ENCODE results near the gene MPZL1.
A peak's percentile ranks its signal among the peaks of the same experiment; 100 is the strongest.
"Not testable (repeated sequence)": the region's sequence is repeated elsewhere in the genome, so short reads cannot be mapped to it uniquely, and the experiment has no call there.

The MPZL1 gene

DNA sequence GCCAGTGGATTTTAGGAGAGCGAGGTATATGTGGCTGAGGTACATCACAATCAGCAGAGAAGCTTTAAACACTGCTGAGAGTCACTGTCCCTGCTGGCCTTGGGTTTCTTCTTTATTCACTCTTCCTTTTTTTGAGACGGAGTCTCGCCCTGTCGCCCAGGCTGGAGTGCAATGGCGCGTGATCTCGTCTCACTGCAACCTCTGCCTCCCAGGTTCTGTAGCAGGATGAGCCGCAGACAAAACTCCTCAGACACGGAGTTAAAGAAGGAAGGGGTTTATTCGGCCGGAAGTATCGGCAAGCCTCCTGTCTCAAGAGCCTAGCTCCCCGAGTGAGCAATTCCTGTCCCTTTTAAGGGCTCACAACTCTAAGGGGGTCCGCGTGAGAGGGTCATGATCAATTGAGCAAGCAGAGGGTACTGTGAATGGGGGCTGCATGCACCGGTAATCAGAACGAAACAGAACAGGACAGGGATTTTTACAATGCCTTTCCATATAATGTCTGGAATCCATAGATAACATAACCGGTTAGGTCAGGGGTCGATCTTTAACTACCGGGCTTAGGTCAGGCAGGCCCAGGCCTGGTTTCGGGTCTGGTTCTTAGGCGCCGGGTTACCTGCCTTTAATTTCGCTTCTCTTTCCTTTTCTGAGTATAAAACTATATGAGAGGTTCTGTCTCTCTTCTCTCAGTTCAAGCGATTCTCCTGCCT, 1.9 kb upstream of the MPZL1 start:
- DNase-seq, result not testable (repeated sequence)

DNA sequence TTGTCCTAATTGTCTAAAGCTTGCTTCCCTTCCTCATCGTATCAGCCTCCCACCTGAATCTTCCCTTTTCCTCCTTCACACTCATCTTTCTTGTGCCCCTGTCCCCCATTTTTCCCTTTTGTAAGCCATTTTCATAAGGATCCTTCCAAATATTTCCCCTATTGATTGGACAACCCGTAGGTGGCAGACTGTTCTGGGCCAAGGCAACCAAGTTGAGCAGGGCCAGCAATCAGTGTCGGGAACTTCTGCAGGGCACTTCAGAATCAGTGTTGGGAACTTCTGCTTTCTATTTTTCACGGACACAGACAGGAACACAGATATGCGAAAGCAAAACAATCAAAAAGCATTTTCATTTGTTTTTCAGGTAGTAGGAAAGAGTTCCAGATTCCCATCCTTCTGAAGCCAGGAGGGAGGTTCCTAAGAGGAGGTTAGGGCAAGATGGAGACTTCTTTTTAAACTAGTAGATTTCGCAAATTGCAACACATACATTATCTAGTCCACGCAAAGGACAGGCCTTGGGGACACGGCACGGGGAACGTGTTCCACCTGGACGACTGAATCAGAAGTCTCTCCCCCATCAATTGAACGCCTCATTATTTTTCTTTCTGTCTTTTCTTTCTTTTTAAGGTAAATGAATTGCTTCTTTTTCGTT, 691 bp upstream of the MPZL1 start:
- no peak for DNase-seq

DNA sequence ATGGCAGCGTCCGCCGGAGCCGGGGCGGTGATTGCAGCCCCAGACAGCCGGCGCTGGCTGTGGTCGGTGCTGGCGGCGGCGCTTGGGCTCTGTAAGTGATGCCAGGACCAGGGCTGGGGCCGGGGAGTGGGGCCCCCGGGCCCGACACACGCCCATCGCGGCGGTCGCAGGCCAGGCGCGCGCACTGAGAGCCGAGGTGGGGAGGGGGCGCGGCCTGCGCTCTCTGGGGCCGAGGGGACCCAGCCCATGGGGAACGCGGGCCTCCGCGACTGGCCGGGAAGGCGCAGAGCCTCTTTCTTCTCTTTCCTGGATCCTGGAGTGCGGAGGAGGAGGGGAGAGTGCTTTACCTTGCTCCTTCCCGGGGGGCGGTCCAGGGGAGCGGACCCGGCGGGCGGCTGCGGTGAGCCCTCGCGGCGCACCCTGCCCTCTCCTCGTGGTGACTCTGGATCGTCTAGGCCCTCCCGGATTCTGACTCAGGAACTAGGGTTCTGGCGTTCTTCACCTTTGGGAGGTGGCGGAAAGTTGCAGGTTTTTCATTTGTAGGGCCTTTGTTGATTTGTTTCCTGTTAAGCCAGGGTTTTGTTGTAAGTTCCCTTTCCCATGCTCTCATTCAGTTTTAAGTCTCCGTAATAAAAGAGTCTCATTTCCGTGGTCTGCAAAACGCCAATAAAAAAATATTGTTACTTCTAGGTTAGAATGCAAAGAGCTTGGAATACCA, 529 bp downstream of the MPZL1 start:
- peak; percentile 48 for DNase-seq

DNA sequence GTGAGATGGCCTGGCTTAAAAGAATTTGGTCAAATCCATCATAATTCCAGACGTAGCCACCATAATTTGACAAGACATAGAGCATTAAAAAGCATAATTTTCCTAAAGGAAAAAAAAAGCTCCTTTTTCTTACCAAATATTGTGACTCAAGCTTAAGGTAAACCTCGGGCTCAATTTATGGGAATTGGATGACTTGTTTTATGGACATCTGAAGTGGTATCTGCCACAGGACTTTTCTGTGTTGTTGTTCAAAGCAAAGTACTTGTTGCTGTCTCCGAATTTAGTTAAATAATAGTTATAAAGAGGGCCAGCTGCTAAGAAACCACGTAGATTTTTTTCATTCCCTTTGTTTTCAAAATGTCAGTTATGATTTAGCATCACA, 1.1 kb downstream of the MPZL1 start:
- no peak for DNase-seq

DNA sequence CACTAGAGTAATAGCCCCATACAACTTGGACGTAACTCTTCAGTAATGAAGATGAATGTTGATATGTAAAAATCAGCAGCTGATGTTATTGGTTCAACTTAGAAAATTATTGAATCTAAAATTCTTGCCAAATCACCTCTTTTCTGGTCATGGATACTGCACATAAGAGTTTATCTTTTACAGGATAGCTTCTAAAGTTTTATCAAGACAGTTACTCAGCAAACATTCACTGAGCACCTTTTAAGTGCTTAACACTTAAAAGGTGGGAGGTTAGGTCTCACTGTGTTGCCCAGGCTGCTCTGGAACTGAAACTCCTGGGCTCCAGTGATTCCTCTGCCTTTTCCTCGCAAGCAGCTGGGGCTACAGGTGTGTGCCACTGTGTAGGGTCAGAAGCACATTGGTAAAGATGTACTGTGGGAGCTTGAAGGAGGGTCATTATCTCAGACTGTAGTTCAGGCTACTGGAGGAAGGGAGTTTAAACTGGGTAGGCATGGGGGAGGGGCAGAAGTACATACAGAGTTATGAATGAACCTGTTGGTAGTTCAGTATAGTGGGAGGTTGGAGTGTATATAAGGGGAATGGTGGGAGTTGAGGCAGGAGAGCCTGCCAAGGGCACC, 2.0 kb downstream of the MPZL1 start:
- DNase-seq, result no peak

DNA sequence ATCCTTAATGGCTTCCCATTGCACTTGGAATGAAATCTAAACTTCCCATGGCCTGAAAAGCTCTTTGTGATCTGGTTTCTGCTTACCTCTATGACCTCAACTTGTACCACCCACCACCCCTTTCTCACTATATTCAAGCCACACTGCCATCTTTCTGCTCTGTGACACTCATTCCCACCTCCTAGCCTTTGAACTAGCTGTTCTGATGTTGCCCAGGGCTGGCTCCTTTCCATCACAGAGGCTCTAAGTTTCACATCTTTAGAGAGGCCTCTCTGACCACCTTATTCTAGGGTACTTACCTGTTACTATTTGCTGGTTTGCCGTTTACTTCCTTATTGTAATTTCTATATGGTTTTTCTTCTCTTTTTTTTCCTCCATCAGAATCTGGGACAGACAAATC, 4.2 kb downstream of the MPZL1 start:
- DNase-seq, result no peak

DNA sequence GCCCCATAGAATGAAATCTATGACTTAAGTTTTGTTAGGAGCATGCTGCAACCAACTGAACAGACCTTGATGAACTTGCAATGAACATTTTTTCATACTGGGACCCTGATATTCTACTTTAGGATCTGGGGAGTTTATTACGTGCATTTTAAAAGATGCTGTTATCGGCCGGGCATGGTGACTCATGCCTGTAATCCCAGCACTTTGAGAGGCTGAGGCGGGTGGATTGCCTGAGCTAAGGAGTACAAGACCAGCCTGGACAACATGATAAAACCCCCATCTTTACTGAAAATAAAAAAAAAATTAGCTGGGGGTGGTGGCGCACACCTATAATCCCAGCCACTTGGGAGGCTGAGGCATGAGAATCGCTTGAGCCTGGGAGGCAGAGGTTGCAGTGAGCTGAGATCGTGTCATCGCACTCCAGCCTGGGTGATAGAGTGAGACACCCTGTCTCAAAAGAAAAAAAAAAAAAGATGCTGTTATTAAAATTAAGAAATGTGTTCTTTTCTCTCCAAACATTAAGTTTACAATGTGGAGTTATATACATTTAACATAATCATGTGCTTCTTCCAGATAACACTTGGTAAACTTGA, 7.1 kb downstream of the MPZL1 start:
- no peak for DNase-seq

DNA sequence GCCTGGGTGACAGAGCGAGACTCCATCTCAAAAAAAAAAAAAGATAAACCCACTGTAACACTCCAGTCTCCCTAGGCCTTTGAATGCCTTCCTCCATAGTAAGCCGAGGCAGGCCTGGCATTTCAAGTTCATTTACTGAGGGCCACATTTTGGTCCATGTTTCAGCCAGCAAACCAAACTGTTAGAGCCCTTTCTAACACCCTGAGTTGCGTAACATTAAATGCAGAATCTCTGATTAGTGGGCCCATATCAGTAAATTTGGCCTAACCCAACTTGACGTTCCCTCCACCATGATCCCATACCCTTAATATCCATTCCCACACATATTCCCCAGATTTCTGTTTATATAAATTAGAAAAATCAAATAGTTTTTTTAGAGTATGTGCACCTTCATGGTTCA, 12.4 kb downstream of the MPZL1 start:
- DNase-seq, result no peak

DNA sequence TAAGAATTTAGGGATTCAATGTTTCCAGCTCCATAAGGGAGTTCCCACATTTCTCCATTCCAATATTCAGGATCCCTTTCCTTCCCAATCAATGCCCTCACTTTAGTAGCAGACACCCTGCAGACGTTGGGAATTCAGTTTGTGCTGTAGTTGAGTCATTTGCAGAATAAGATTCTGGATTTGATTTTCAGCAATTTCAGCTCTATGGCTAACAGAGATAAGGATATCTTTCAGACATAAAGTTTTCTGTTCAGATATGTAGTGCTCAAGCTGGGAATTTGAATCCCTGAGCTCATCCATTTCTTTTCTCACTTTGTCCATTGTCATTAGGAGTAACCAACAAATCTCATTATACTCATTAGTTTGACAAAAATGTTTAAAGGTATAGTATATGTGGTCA, 13.1 kb downstream of the MPZL1 start:
- DNase-seq, result no peak

DNA sequence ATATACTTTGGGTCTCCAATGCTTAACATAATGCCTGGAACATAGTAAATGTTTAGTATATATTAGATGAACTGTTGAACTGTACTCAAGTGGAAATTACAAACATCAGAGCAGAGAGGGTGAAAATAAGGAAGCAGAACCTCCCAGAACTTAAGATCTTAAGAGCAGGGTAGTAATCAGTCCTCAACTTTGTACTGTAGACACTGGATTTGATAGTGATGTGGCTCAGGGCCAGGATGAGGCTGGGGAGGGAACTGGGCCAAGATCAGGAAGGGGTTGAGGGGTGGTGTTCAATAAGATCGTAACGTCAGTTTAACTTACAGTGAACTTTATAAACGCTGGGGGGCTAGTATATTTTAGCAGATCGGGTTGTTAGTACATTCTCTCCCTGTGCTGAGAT, 15.4 kb downstream of the MPZL1 start:
- DNase-seq, result no peak

DNA sequence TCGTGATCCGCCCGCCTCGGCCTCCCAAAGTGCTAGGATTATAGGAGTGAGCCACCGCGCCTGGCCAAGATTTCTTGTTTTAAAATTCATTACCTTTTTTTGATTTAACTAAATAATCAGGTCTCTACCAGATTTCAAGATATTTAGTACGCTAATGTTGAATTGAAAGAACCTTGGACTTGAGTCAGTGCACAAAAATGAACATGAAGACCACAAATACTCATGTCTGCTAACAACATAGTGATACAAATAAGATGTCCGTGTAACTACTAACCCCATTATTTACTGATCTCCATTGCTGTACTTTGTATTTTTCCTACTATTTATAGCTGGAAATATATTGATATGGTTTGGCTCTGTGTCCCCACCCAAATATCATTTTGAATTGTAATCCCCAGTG, 16.4 kb downstream of the MPZL1 start:
- no peak for DNase-seq

DNA sequence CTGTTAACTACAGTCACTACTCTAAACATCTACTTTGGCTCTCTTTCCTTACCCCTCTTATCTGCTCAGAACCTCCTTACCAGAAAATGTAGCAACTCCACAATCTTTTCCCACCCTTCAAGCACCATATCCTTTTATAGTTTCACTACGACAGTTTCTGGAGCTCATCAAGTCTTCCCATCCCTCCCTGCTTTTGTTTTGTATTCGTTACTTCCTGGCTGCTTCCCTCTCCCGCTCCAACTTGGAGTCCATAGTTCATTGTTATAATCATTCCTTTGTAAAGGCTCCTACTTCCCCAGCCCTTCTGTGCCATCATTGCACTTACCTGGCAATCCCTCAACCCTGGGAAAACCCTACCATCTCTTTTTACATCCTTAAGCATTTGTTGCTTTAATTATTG, 18.0 kb downstream of the MPZL1 start:
- no peak for DNase-seq

DNA sequence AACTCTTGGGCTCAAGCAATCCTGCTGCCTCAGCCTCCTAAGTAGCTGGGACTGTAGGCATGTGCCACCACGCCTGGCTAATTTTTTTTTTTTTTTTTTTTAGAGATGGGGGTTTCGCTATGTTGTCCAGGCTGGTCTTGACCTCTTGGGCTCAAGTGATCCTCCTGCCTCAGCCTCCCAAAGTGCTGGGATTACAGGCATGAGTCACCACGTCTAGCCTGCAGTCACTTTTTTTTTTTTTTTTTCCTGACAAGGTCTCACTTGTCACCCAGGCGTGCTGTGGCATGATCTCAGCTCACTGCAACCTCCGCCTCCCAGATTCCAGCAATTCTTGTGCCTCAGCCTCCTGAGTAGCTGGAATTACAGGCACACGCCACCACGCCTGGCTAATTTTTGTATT, 19.3 kb downstream of the MPZL1 start:
- DNase-seq, result not testable (repeated sequence)

DNA sequence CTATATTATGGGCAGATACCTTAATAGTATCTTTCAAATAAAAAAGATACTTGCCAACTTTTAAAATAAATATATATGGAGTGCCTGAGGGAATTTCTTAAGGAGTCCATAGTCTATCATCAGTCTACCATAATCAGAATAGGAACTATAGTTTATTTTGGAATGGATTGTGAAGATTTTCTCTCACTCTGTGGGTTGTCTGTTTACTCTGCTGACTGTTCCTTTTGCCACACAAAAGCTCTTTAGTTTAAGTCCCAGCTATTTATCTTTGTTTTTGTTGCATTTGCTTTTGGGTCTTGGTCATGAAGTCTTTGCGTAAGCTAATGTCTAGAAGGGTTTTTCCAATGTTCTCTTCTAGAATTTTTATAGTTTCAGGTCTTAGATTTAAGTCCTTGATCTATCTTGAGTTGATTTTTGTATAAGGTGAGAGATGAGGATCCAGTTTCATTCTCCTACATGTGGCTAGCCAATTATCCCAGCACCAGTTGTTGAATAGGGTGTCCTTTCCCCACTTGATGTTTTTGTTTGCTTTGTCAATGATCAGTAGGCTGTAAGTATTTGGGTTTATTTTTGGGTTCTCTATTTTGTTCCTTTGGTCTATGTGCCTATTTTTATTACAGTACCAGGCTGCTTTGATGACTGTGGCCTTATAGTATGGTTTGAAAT, 20.7 kb downstream of the MPZL1 start:
- DNase-seq, result not testable (repeated sequence)

DNA sequence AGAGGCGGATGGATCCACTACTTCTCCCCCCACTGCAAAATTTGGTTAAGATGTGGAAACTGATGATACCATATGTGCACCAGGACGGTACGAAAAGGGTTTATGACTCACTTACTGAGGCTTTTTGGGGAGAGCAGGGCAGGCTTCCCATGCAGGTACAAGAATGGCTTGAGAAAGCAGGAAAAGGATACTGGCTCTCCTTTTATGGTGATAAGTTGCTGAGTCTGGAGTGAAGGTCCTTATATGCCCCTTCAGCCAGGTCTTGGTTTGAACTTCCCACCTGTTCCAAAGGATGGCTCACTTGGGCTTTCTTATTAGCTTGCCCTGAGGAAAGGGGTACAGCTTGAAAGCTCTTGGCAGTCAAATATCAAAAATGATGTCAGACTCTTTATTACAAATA, 23.1 kb downstream of the MPZL1 start:
- DNase-seq, result no peak

DNA sequence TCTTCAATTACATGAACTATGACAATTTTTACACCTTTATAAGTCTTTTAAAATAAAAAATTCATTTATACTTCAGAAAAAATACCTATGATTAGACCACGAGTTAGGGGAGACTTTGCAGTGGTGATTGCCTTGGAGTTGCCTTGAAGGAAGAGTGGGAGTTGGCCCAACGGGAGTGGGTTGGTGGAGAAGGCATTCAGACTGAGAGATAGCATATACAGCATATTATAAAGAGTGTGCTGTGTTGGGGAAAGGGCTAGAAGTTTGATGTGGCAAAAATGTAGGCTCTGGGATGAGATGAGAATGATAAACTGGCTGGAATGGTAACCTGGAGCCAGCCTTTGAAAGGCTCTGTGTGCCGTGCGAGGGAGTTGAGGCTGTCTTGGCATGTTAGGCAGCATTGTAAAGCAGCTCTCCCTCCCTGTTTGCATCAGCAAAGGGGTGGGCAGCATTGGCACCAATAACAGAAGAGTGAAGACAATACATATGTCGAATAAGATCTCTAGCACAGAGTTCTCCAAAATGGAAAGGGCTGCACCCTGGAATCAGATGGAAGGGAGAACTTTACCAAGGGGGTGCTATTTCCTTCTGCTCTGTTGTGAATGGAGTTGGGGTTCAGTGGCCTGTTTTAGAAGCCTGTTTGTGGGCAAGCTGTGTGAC, 24.4 kb downstream of the MPZL1 start:
- no peak for DNase-seq

DNA sequence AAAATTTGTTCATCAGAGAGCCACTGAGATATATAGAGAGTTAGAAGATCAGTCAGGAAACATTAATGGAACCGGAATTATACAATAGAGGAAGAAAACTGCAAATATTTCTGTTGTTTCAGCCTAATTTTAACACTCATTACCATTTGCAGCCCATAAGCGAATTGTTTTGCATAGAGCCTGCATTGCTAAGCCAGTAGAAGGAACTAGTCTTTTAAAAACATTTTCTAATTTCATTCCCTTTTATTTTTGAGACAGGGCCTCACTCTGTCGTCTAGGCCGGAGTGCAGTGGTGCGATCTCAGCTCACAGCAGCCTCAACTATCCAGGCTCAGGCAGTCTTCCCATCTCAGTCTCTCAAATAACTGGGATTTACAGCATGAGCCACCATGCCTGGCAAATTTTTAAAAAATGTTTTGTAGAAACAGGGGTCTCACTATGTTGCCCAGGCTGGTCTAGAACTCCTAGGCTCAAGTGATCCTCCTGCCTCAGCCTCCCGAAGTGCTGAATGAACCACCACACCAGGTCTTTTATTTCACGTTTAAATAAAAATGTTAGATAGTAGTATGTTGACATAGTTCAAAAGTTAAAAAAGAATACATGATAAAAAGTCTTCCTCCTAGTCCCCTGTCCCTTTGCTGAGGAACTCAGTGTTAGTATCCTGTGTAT, 25.3 kb downstream of the MPZL1 start:
- DNase-seq, result no peak

DNA sequence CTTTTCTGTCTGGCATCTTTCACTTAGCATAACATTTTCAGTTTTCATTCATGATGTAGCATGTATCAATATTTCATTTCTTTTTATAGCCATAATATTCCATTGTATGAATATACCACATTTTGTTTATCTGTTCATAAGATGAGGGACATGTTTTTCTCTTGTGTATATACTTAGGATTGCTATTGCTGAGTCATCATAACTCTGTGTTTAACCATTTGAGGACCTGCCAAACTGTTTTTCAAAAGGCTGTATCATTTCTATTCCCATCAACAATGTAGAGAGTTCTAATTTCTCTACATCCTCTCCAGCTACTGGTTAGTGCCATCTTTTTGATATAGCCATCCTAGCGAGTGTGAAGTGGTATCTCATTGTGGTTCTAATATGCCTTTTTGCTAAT, 26.2 kb downstream of the MPZL1 start:
- no peak for DNase-seq

DNA sequence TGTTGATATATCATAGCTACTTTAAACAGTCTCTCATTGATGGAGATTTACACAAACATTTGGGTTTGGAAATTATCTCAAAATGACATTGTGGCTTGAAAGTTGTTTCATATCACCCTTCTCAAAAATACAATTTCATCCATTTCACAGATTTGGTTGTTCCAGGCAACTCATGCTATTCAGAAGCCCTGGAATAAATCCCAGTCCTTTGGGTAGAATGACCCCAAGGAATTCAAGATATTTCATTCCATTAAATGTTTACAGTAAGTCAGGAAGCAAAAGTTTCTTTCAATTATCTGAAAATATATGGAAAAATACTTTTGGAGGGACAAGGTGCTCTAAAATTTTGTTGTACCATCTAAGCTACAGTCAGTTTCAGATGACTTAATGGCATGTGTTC, 27.1 kb downstream of the MPZL1 start:
- no peak for DNase-seq

DNA sequence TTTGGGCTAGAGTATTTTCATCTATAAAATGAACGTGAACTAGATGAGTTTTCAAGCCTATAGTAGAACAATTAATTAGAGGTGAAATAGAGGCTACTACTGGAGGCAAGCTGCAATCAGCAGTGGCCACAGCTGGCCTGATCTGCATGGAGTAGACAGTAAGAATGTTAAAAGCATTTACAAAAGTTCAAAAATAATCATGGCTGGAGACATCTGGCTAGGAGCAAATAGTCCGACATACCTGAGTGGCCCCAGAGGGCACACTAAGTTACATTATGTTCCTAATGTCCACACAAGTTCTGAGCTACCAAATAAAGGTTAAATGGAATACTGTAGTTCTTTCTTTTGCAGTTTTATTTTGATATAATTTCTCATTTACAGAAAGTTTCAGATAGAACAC, 28.0 kb downstream of the MPZL1 start:
- DNase-seq, result no peak

DNA sequence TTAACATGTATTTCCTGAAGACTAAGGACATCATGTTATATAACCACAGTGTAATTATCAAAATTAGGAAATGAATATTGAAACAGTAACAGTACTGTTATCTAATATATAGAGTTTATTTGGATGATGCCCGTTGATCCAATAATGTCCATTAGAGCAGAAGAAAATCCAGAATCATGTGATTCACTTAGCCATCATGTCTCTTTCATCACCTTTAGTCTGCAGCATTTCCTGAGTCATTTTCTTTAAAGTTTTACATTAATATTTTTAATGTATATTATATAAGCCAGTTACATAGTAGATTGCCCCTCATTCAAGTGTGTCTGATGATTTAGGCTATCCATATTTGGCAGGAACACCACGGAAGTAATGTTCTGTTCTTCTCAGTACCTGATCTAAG, 28.9 kb downstream of the MPZL1 start:
- no peak for DNase-seq

DNA sequence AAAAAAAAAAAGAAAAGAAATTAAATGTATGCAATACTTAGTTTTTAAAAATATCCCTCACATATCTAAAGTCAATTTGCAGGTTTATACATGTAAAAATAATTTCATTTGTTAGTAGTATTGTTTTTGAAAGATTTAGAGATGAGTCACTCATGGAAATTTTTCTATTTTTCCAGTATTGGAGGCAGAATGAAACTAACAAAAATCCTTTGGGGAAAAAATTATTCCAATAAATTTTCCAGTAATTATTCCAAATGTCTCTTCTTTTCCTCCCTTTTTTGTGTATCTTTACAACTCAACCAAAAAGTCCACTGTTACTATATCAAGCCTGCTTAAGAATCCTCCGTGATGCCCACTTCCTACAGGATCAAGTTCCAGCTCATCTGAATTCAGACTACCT, 29.9 kb downstream of the MPZL1 start:
- no peak for DNase-seq

Data from stimulated activated CD8-positive, alpha-beta memory T cell treated with anti-CD3 and anti-CD28 coated beads, Interleukin-4, amount 100 ng/mL, for 48 hours (primary cell).